Measurements from ENCODE around the gene ST6GALNAC6. TPM values are rescaled to one million over a fixed set of nuclear protein-coding genes. Genes with fewer than 3 reads are reported as not detected.

The ST6GALNAC6 gene
- total and polyA plus RNA-seq, 10 of the 15 experiments (the other 5 are each of a cell fraction or from before 2014, with no cell fraction given), result 0.40 to 27.0 (median 16.8) TPM

GRCh38 chr9:127905788-127906191 is 6.4 kb upstream of the ST6GALNAC6 start:
- DNase-seq (ENCODE audit: low read depth, low spot score) (no peak), ATAC-seq (peak; percentile 67), FAIRE-seq (peak; percentile 69)
- TF ChIP-seq ZNF687 (IDR thresholded peaks at IDR 0.05) (peak; percentile 72), BMI1 (IDR thresholded peaks at IDR 0.05; ENCODE audit: borderline replicate concordance) (no peak), DPF2 (IDR thresholded peaks at IDR 0.05) (0 out of 2 replicates have a peak, but pooled peaks have one; percentile 2), RELB (IDR thresholded peaks at IDR 0.05; ENCODE audit: low read depth) (0 out of 2 replicates have a peak, but pooled peaks have one; percentile 31), TCF12 (IDR thresholded peaks at IDR 0.05; ENCODE audit: low read depth, low read length) (0 out of 2 replicates have a peak, but pooled peaks have one; percentile 25), IKZF2 (IDR thresholded peaks at IDR 0.05) (peak in 1 of 2 experiments; percentile 9; a peak in 1 of 4 replicates), PKNOX1 (IDR thresholded peaks at IDR 0.05) (no peak), MLLT1 (IDR thresholded peaks at IDR 0.05) (0 out of 2 replicates have a peak, but pooled peaks have one; percentile 18), SREBF2 (IDR thresholded peaks at IDR 0.05; ENCODE audit: low read length) (no peak)
- intact Hi-C loops (cut with micrococcal nuclease; ENCODE audit: unreplicated experiment), result no loop called here
- CTCF ChIA-PET, result interaction anchor here (0.7 to 1.6 kb wide), 9 partner anchors 10 to 122 kb away, joined by 3 to 18 read pairs (median 4); partner anchors contain the start of gene ST6GALNAC4
- H3K9ac ChIP-seq (ENCODE audit: control insufficient read depth, insufficient read depth, low read length), result peak overlapping the region; percentile 57
- no peaks in the 10 kb centered on the region for H3K9me3 ChIP-seq (replicated peaks; ENCODE audit: control insufficient read depth, insufficient read depth, low read length)
- BruUV-seq (replicated peaks), result no TSS peak
- H3K4me1 ChIP-seq (ENCODE audit: control insufficient read depth, insufficient read depth, low read length), result peaks cover 61% of the 10 kb centered on the region
- peak overlapping the region; percentile 90 for H3K27ac ChIP-seq (ENCODE audit: control insufficient read depth, insufficient read depth)
- H3K79me2 ChIP-seq (ENCODE audit: control insufficient read depth, insufficient read depth, low read length), result peaks cover 8% of the 10 kb centered on the region
- H4K20me1 ChIP-seq (ENCODE audit: control insufficient read depth, insufficient read depth), result no peaks in the 10 kb centered on the region
- no peak overlapping the region for H2AFZ ChIP-seq (ENCODE audit: control insufficient read depth, low read depth, low read length)
- SMC1A ChIA-PET (ENCODE audit: uncharacterized antibody, unreplicated experiment), result interaction anchor here (1.0 to 4.9 kb wide), 6 partner anchors 11 to 126 kb away, joined by 3 to 37 read pairs (median 5); partner anchors contain the start of gene ST6GALNAC4
- H3K4me2 ChIP-seq (ENCODE audit: control insufficient read depth, insufficient read depth), result peak overlapping the region; percentile 75
- no peaks in the 10 kb centered on the region for H3K27me3 ChIP-seq (replicated peaks in 1 of 2; ENCODE audit: control insufficient read depth in 2 of 2, insufficient read depth in 2 of 2, low read length in 1 of 2)
- RAD21 ChIA-PET (ENCODE audit: unreplicated experiment), result interaction anchor here (0.7 to 10.1 kb wide), 6 partner anchors 8 to 171 kb away, joined by 3 to 92 read pairs (median 6); partner anchors contain the start of genes SH2D3C, ST6GALNAC4 and TOR2A
- WGBS (ENCODE audit: insufficient coverage, insufficient replicate concordance, low lambda C conversion rate, missing lambda C conversion rate), result 2% methylated on average over 12 of the region's 12 CpGs
- H3K4me3 ChIP-seq, result 0 out of 2 replicates have a peak overlapping the region, but pooled peaks have one; percentile 5
- POLR2A ChIA-PET, result interaction anchor here (0.5 to 11.0 kb wide), 9 partner anchors 10 to 474 kb away, joined by 3 to 166 read pairs (median 4); partner anchors contain the start of genes CDK9, SH2D3C and ST6GALNAC4
- peaks cover 3 to 13% of the 10 kb centered on the region in 2 experiments; a peak in 2 of 4 replicates for H3K36me3 ChIP-seq (ENCODE audit: control insufficient read depth in 2 of 2, insufficient read depth in 2 of 2, low read length in 1 of 2)
- in situ Hi-C loops (cut with MboI), result no loop called here

All from GM12878 (cell line).